Measurements from ENCODE around the gene PLXNB2.

PLXNB2 gene

DNA sequence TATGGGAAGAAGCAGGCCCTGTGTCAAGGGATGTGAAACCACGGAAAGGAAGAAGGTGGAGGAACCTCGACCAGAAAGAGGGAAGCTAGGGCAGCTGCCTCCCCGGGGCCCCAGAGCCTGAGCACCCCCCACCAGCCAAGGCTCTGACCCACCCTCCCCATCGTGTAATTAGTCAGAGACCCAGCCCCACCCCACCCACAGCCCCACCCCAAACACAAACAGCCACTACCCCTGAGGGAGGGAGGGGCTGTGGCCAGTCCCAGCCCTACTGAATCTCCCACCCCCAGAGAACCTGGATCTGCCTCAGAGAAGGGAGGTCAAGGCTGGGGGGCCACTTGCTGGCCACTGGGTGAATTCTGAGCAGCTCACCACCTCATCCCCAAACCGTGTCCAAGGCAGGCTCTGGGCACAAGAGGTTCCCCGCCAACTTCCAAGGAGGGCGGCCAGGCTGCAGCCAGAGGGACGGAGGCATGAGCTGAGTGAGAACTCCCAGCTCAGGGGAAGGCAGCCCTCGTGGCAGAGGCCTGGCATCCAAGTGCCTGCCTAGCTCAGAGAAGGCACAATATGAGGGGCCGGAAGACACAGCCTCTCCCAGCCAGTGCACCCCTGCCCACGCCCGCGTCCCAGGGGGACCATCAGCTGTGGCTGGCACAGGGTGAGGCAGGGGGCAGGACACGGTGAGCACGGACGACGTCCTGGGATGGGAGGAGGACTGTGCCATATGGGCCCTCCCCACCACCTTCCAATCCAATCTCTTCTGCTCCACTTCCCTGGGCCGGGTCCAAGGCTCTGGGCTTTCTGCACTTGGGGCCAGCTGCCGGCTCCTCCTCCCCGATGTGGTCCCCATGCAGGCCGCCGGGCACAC lies 2.7 kb downstream of the PLXNB2 start:
- DNase-seq (ENCODE audit: extremely low spot score) = no peak
- ChIA-PET CTCF (interaction anchor here (0.6 to 1.4 kb wide), 2 partner anchors 22 to 73 kb away, joined by 3 read pairs; partner anchors contain the start of gene DENND6B), POLR2A (interaction anchor here (1.2 to 1.3 kb wide), 2 partner anchors 48 to 53 kb away, joined by 3 read pairs; partner anchors contain the start of gene HDAC10)
- TF ChIP-seq FOXK2 (IDR thresholded peaks at IDR 0.05) (no peak), HDGF (IDR thresholded peaks at IDR 0.05; ENCODE audit: borderline replicate concordance) (no peak), LEF1 (IDR thresholded peaks at IDR 0.05; ENCODE audit: borderline replicate concordance) (no peak), FOXM1 (IDR thresholded peaks at IDR 0.05; ENCODE audit: borderline replicate concordance) (no peak), ARNT (IDR thresholded peaks at IDR 0.05) (no peak), SUZ12 (IDR thresholded peaks at IDR 0.05) (no peak)
- TF ChIP-seq, protein P1, sequence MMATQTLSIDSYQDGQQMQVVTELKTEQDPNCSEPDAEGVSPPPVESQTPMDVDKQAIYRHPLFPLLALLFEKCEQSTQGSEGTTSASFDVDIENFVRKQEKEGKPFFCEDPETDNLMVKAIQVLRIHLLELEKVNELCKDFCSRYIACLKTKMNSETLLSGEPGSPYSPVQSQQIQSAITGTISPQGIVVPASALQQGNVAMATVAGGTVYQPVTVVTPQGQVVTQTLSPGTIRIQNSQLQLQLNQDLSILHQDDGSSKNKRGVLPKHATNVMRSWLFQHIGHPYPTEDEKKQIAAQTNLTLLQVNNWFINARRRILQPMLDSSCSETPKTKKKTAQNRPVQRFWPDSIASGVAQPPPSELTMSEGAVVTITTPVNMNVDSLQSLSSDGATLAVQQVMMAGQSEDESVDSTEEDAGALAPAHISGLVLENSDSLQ (IDR thresholded peaks at IDR 0.05) = no peak

DNA sequence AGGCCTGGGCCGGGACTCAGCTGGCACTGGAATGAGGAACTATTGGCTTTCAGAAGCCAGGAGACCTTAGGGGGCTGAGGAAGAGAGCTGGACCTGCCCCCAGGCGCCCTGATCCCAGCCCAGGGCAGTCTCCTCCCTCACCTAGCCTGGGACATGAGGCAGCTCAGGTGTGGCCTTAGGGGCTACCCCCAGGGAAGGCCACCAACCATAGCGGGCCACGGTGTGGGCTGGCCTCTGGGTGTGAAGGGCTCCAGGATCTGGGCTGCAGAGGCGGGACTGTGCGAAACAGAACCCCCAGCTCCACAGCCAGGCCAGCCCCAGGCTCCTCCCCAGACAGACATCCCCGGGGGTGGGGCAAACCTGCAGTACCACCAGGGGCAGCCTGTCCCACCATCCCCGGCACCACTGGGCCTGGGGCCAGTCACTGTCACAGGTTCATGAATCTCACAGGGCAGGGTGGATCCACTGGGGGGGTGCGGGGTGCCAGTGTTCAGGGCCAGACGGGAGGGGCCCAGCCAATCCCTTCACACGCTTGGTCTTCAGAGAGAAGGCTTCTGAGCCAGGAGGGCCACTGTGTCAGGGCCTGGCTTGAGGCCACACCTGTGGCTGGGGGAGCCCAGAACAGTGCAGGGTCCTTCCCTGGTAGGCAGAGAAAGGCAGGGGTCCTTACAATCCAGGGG lies 3.5 kb downstream of the PLXNB2 start:
- TF ChIP-seq ZNF384 (IDR thresholded peaks at IDR 0.05) (no peak), ARNT (IDR thresholded peaks at IDR 0.05) (no peak), FOXM1 (IDR thresholded peaks at IDR 0.05; ENCODE audit: borderline replicate concordance) (no peak), L3MBTL2 (conservative IDR thresholded peaks at IDR 0.05) (no peak), SUZ12 (IDR thresholded peaks at IDR 0.05) (no peak), FOXA1 (IDR thresholded peaks at IDR 0.05) (no peak), TARDBP (IDR thresholded peaks at IDR 0.05) (no peak), LEF1 (IDR thresholded peaks at IDR 0.05; ENCODE audit: borderline replicate concordance) (no peak), HDGF (IDR thresholded peaks at IDR 0.05; ENCODE audit: borderline replicate concordance) (no peak), CTBP1 (IDR thresholded peaks at IDR 0.05; ENCODE audit: borderline replicate concordance) (no peak)
- ChIA-PET POLR2A (interaction anchor here (1.2 to 1.3 kb wide), 2 partner anchors 48 to 53 kb away, joined by 3 read pairs; partner anchors contain the start of gene HDAC10), CTCF (interaction anchor here (0.7 to 1.4 kb wide), 3 partner anchors 22 to 51 kb away, joined by 3 read pairs; partner anchors contain the start of gene DENND6B)
- DNase-seq (ENCODE audit: extremely low spot score) = no peak

DNA sequence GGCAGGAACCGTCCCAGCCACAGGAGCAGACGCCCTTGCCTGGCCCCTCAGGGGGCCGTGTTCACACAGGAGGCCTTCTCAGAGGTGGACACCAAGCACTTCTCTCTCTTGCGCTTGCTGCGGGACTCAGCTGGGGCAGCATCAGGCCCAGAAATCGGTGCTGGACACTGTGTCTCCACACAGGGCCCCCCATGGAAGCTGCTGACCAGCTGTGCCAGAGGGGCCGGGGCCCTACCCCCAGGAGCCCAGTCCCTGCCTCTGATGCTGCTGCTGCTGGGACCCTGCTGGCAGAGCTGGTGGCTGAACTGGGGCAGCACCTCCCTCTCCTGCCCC lies 4.0 kb downstream of the PLXNB2 start:
- CTCF ChIA-PET = interaction anchor here (0.7 to 0.9 kb wide), 2 partner anchors 31 to 51 kb away, joined by 3 read pairs; no protein-coding TSS in a partner anchor
- POLR2A ChIA-PET = interaction anchor here (1.3 kb wide), 1 partner anchor 52 kb away, joined by 3 read pairs; the partner anchor contains the start of gene HDAC10
- DNase-seq (ENCODE audit: extremely low spot score) = no peak
- no peak for TF ChIP-seq ZNF384 (IDR thresholded peaks at IDR 0.05)
- TF ChIP-seq ELF4 (IDR thresholded peaks at IDR 0.05) = no peak
- no peak for TF ChIP-seq BHLHE40 (IDR thresholded peaks at IDR 0.05; ENCODE audit: borderline replicate concordance)
- TF ChIP-seq ARNT (IDR thresholded peaks at IDR 0.05) = no peak
- no peak for TF ChIP-seq FOXM1 (IDR thresholded peaks at IDR 0.05; ENCODE audit: borderline replicate concordance)
- TF ChIP-seq NFRKB (IDR thresholded peaks at IDR 0.05) = no peak
- no peak for TF ChIP-seq L3MBTL2 (conservative IDR thresholded peaks at IDR 0.05)
- no peak for TF ChIP-seq CTBP1 (IDR thresholded peaks at IDR 0.05; ENCODE audit: borderline replicate concordance)
- no peak for TF ChIP-seq TARDBP (IDR thresholded peaks at IDR 0.05)
- no peak for TF ChIP-seq HDGF (IDR thresholded peaks at IDR 0.05; ENCODE audit: borderline replicate concordance)
- TF ChIP-seq FOXA1 (IDR thresholded peaks at IDR 0.05) = no peak
- no peak for TF ChIP-seq SUZ12 (IDR thresholded peaks at IDR 0.05)
- no peak for TF ChIP-seq LEF1 (IDR thresholded peaks at IDR 0.05; ENCODE audit: borderline replicate concordance)
- TF ChIP-seq, protein P1 (IDR thresholded peaks at IDR 0.05) = no peak
- TF ChIP-seq FOXK2 (IDR thresholded peaks at IDR 0.05) = no peak
- TF ChIP-seq SP1 (IDR thresholded peaks at IDR 0.05) = no peak

DNA sequence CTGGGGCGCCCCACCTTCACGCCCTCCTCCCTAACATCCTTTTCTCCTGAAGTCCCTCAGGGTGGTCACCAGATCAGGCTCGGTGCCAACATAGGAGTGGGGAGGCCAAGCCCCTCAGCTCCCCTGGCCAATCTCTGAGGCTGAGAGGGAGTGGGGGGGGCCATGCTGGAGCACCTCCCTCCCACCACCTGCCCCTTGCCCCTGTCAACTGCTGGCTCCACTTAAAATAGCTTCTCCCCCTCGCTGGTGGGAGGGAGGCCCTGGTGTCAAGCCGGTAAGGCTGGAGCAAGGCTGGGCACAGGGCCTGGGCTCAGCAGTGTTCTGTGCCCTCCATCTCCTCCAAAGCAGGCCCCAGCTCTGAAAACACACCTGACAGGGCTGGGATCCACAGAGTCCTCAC lies 4.9 kb downstream of the PLXNB2 start:
- DNase-seq (ENCODE audit: extremely low spot score) = no peak
- CTCF ChIA-PET = interaction anchor here (0.6 kb wide), 1 partner anchor 130 kb away, joined by 3 read pairs; no protein-coding TSS in a partner anchor
- no peak for TF ChIP-seq SP1 (IDR thresholded peaks at IDR 0.05)
- no peak for TF ChIP-seq ARNT (IDR thresholded peaks at IDR 0.05)
- no peak for TF ChIP-seq HDGF (IDR thresholded peaks at IDR 0.05; ENCODE audit: borderline replicate concordance)
- no peak for TF ChIP-seq ZNF384 (IDR thresholded peaks at IDR 0.05)
- no peak for TF ChIP-seq L3MBTL2 (conservative IDR thresholded peaks at IDR 0.05)
- no peak for TF ChIP-seq FOXK2 (IDR thresholded peaks at IDR 0.05)
- POLR2A ChIA-PET = interaction anchor here (0.8 to 1.5 kb wide), 3 partner anchors 12 to 31 kb away, joined by 3 read pairs; no protein-coding TSS in a partner anchor

DNA sequence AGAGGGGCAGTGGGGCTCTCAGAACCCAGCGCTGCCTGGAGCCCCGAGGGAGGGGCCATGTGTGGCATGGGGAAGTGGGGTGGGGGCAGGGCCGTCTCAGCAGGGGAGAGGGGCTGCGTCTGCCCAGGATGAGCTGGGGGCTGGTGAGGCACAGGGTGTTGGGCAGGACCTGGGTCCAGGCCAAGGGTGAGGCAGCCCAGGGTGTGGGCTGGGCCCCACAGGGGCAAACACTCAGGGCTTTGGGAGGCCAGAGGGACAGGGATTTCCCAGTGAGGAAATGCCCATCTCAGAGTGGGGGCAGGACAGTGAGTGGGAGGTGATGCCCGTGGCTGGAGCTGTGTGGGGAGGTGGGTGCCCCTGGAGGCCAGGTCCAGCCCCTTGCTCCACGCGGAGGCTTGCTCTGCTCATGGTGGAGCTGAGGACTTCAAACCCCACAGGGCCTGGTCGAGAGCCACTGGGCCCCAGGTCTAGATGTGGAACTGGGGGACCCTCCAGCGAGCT lies 5.4 kb downstream of the PLXNB2 start:
- ChIA-PET CTCF (interaction anchor here (0.6 kb wide), 1 partner anchor 130 kb away, joined by 3 read pairs; no protein-coding TSS in a partner anchor), POLR2A (interaction anchor here (0.8 to 1.5 kb wide), 3 partner anchors 12 to 30 kb away, joined by 3 read pairs; no protein-coding TSS in a partner anchor)
- TF ChIP-seq FOXK2 (IDR thresholded peaks at IDR 0.05) (no peak), L3MBTL2 (conservative IDR thresholded peaks at IDR 0.05) (no peak), FOXA1 (IDR thresholded peaks at IDR 0.05) (no peak), BHLHE40 (IDR thresholded peaks at IDR 0.05; ENCODE audit: borderline replicate concordance) (no peak), ARNT (IDR thresholded peaks at IDR 0.05) (no peak), CTBP1 (IDR thresholded peaks at IDR 0.05; ENCODE audit: borderline replicate concordance) (no peak)
- DNase-seq (ENCODE audit: extremely low spot score) = no peak

DNA sequence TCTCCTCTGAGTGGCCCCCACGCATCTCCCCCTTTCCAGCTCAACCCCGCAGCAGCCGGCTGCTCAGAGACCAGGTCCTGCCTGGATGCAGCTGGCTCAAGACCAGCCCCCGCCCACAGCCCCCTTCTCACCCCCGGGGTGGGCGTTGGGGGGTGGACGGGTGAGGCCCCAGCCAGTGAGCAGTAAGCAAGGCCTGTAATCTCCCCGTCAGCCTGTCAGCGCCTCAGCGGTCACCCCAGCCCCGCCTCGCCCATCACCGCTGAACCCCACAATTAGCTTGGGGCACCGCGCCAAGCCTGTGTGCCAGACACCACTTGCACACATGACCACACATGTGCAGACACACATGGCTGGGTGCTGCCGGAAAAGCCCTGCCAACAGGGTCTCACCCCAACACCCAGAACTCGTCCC lies 5.9 kb downstream of the PLXNB2 start:
- TF ChIP-seq FOXA1 (IDR thresholded peaks at IDR 0.05) (no peak), L3MBTL2 (conservative IDR thresholded peaks at IDR 0.05) (no peak), CTBP1 (IDR thresholded peaks at IDR 0.05; ENCODE audit: borderline replicate concordance) (no peak), TARDBP (IDR thresholded peaks at IDR 0.05) (no peak)
- POLR2A ChIA-PET = interaction anchor here (1.3 to 1.5 kb wide), 2 partner anchors 28 to 30 kb away, joined by 3 read pairs; no protein-coding TSS in a partner anchor
- CTCF ChIA-PET = no interaction called here
- no peak for DNase-seq (ENCODE audit: extremely low spot score)
